ENCODE measurements around the gene VAPA.

DNA sequence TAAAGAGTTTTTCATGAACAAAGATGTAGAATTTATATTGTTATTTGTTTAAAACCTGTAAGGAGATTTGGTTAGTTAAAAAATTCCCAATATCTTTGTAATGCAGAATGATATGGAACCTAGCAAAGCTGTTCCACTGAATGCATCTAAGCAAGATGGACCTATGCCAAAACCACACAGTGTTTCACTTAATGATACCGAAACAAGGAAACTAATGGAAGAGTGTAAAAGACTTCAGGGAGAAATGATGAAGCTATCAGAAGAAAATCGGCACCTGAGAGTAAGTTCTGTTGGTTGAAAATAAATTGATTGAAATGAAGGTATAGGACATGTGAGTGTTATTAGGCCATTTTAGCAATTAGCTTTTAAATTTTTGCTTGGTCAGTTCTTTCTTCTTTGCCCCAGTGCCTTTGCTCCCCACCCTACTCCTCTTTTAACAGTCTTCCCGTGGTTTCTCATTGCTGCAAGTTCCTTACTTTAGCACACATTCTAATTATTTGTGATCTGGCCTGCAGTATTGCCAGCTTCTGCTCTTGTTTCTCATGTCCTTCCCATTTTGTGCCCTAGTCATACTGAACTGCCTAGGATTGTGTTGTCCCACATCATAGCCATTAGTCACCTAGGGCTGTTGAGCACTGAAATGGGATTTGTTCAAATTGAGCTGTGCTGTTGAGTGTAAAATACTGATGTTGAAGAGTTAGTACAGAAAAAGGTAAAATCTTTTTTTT, 36.6 kb downstream of the VAPA start:
- TF ChIP-seq CTCF (conservative IDR thresholded peaks at IDR 0.05; ENCODE audit: low read length) (no peak), EZH2phosphoT487 (IDR thresholded peaks at IDR 0.05; ENCODE audit: borderline replicate concordance, low read depth, low read length) (no peak)
